Kidney (tissue), 14 donors: ENCODE measurements around the gene GAS6. TPM values are rescaled to one million over a fixed set of nuclear protein-coding genes. Genes with fewer than 3 reads are reported as not detected.
A peak's percentile ranks its signal among the peaks of the same experiment; 100 is the strongest.

Source experiments
- DNase-seq, 5 donors: peaks; one replicate each; pipeline ENCODE4 v3.0.0-alpha.2; 2013 to 2020
- FAIRE-seq: peaks from 2 replicates; lab custom pipeline; 2012; peaks lifted over from hg19 to GRCh38; lab: Jason Lieb, UNC
- H3K27ac ChIP-seq, 2 donors: one replicate each; pipeline ENCODE4 v1.7.0; 2013; ENCODE audit warnings: low read depth in 2 of 2, low read length in 2 of 2, inconsistent platforms in 1 of 2
- H3K27me3 ChIP-seq: one replicate; pipeline ENCODE4 v1.7.1; 2013; ENCODE audit warnings: low read length, inconsistent platforms; ENCODE audit not compliant: control insufficient read depth, insufficient read depth
- H3K36me3 ChIP-seq, 3 donors: one replicate each; pipeline versions ENCODE4 v1.7.0 to v1.7.1; 2013; ENCODE audit warnings: low read length in 3 of 3, control low read depth in 1 of 3, inconsistent platforms in 1 of 3; ENCODE audit not compliant: insufficient read depth in 3 of 3, control insufficient read depth in 2 of 3
- H3K4me1 ChIP-seq, 3 donors: one replicate each; pipeline versions ENCODE4 v1.7.0 to v1.7.1; 2013; ENCODE audit warnings: low read length in 3 of 3, inconsistent platforms in 1 of 3, low read depth in 1 of 3; ENCODE audit not compliant: control insufficient read depth in 2 of 3, insufficient read depth in 2 of 3
- H3K4me3 ChIP-seq, 3 donors: one replicate each; pipeline versions ENCODE4 v1.7.0 to v1.8.1; 2013; ENCODE audit warnings: low read length in 3 of 3, control low read depth in 1 of 3, inconsistent platforms in 1 of 3
- H3K9ac ChIP-seq, 3 donors: one replicate each; pipeline versions ENCODE4 v1.7.0 to v1.7.1; 2013; ENCODE audit warnings: low read length in 3 of 3, control low read depth in 1 of 3, inconsistent platforms in 1 of 3
- H3K9me3 ChIP-seq, 3 donors: one replicate each; pipeline versions ENCODE4 v1.7.0 to v1.7.1; 2013; ENCODE audit warnings: low read length in 3 of 3, control low read depth in 1 of 3, inconsistent platforms in 1 of 3; ENCODE audit not compliant: control insufficient read depth in 2 of 3, insufficient read depth in 1 of 3
- CTCF ChIP-seq: IDR thresholded peaks from 3 replicates; pipeline ENCODE4 v1.5.1; 2012; ENCODE audit warnings: mild to moderate bottlenecking, moderate library complexity, borderline replicate concordance; ENCODE audit not compliant: insufficient read depth; ENCODE audit errors: extremely low read depth
- intact Hi-C: fragments of 100-400 bp; cut with DNase I; formaldehyde crosslinking; loops from one replicate; pipeline ENCODE4 v1.11.1; 2022
- polyA plus RNA-seq: library from polyadenylated mRNA; stranded (reverse); fragments of 350-450 nt; fragmentation: Illumina TruSeq; extraction: RNeasy Lipid Tissue Mini Kit (QIAGEN cat#74804); gene quantifications from one replicate; pipeline ENCODE4 v1.2.3, GENCODE V29; 2014; ENCODE audit warnings: low read depth, low replicate concordance; ENCODE audit not compliant: insufficient read depth
- total RNA-seq: library from RNA; stranded (reverse); fragmentation: NEBNext Ultra II Directional; extraction: Animal tissue kit (Norgen Biotek cat#: 25700); gene quantifications from one replicate; pipeline ENCODE4 v1.2.1, GENCODE V29; 2021
- donor health status: control.
- donor health status: control.
- donor health status: control.
- donor health status: control.
- donor health status: control.
- donor health status: DM: yes; HTN: yes; CAD: no.
- donor health status: Normal renal cell carcinoma (clear cell type).

The GAS6 gene
- total and polyA plus RNA-seq, 2 donors from 2014 or later: 83.5 to 135 TPM

- TF ChIP-seq CTCF: no peak
- FAIRE-seq: no peak
- Histone ChIP-seq H3K9ac (no peak overlapping the region), H3K9me3 (no peaks in the 10 kb centered on the region), H3K27me3 (no peaks in the 10 kb centered on the region), H3K4me1 (peaks cover 0 to 32% (median 16%) of the 10 kb centered on the region in 3 donors), H3K4me3 (no peak overlapping the region), H3K36me3 (no peaks in the 10 kb centered on the region), H3K27ac (no peak overlapping the region)
- intact Hi-C loops: no loop called here
- DNase-seq: peak in 2 of 5 donors; percentile 20 to 71
These were observed 19.5 kb upstream of the GAS6 start for GRCh38 chr13:113883314-113883811.

GRCh38 chr13:113882716-113883115 lies 18.8 kb upstream of the GAS6 start:
- Histone ChIP-seq H3K27ac (peak overlapping the region; percentile 23 to 81), H3K27me3 (no peaks in the 10 kb centered on the region), H3K9ac (no peak overlapping the region), H3K36me3 (no peaks in the 10 kb centered on the region), H3K4me3 (no peak overlapping the region), H3K9me3 (no peaks in the 10 kb centered on the region), H3K4me1 (peaks cover 0 to 28% (median 16%) of the 10 kb centered on the region in 3 donors)
- intact Hi-C loops: no loop called here
- DNase-seq: peak in 1 of 5 donors; percentile 17
- no peak for FAIRE-seq
- TF ChIP-seq CTCF: no peak

- Histone ChIP-seq H3K4me1 (peaks cover 0 to 28% (median 16%) of the 10 kb centered on the region in 3 donors), H3K4me3 (no peak overlapping the region), H3K36me3 (no peaks in the 10 kb centered on the region), H3K27ac (peak overlapping the region; percentile 81 to 82), H3K9ac (peak overlapping the region in 1 of 3 donors; percentile 44), H3K27me3 (no peaks in the 10 kb centered on the region), H3K9me3 (no peaks in the 10 kb centered on the region)
- no peak for TF ChIP-seq CTCF
- DNase-seq (peak in 2 of 5 donors; percentile 23 to 82), FAIRE-seq (no peak)
- intact Hi-C loops: no loop called here
These were observed 18.4 kb upstream of the GAS6 start for GRCh38 chr13:113882267-113882630.
